H9 (cell line): ENCODE measurements around the gene ABCA6. TPM values are rescaled to one million over a fixed set of nuclear protein-coding genes. Genes with fewer than 3 reads are reported as not detected.

ENCODE experiments used
- DNase-seq: peaks from one replicate; pipeline ENCODE4 v3.0.0-alpha.2; 2017
- H2AFZ ChIP-seq: one replicate; pipeline ENCODE4 v1.6.1; 2013; ENCODE audit warnings: mild to moderate bottlenecking, low read length, control low read depth, moderate library complexity
- H2AK5ac ChIP-seq: 2 replicates; pipeline ENCODE4 v1.6.1; 2013; ENCODE audit warnings: low read length, control low read depth, mixed read lengths; ENCODE audit not compliant: insufficient read length
- H2BK120ac ChIP-seq: one replicate; pipeline ENCODE4 v1.6.1; 2013; ENCODE audit warnings: low read depth, mild to moderate bottlenecking, low read length, control low read depth, inconsistent platforms; ENCODE audit not compliant: poor library complexity, severe bottlenecking
- H2BK12ac ChIP-seq: 2 replicates; pipeline ENCODE4 v1.6.1; 2013; ENCODE audit warnings: low read length, control low read depth, mixed read lengths, low read depth; ENCODE audit not compliant: insufficient read length
- H2BK15ac ChIP-seq: 2 replicates; pipeline ENCODE4 v1.6.1; 2013; ENCODE audit warnings: low read depth, low read length, control low read depth
- H2BK20ac ChIP-seq: one replicate; pipeline ENCODE4 v1.6.1; 2013; ENCODE audit warnings: low read depth, mild to moderate bottlenecking, low read length, control low read depth, inconsistent platforms; ENCODE audit not compliant: poor library complexity, severe bottlenecking
- H2BK5ac ChIP-seq: 2 replicates; pipeline ENCODE4 v1.6.1; 2013; ENCODE audit warnings: low read length, control low read depth, mixed read lengths; ENCODE audit not compliant: insufficient read length
- H3K14ac ChIP-seq: 2 replicates; pipeline ENCODE4 v1.6.1; 2013; ENCODE audit warnings: low read length, control low read depth; ENCODE audit not compliant: insufficient read depth
- H3K18ac ChIP-seq: 2 replicates; pipeline ENCODE4 v1.6.1; 2013; ENCODE audit warnings: low read depth, mild to moderate bottlenecking, mixed read lengths, low read length, control low read depth; ENCODE audit not compliant: insufficient read length
- H3K23ac ChIP-seq: 2 replicates; pipeline ENCODE4 v1.6.1; 2013; ENCODE audit warnings: low read length, control low read depth, mixed read lengths, low read depth; ENCODE audit not compliant: insufficient read length
- H3K23me2 ChIP-seq: 2 replicates; pipeline ENCODE4 v1.6.1; 2013; ENCODE audit warnings: low read depth, mild to moderate bottlenecking, mixed read lengths, low read length, control low read depth; ENCODE audit not compliant: insufficient read length, poor library complexity, severe bottlenecking
- H3K27ac ChIP-seq: 2 replicates; pipeline ENCODE4 v1.5.1; 2013; ENCODE audit warnings: low read length, control low read depth, mixed read lengths, low read depth; ENCODE audit not compliant: insufficient read length
- H3K27me3 ChIP-seq: 2 replicates; pipeline ENCODE4 v1.6.1; 2013; ENCODE audit warnings: low read length, control low read depth, inconsistent platforms; ENCODE audit not compliant: insufficient read depth
- H3K4ac ChIP-seq: 2 replicates; pipeline ENCODE4 v1.6.1; 2013; ENCODE audit warnings: low read depth, mild to moderate bottlenecking, control low read depth, inconsistent platforms, low read length, moderate library complexity
- H3K4me1 ChIP-seq: 2 replicates; pipeline ENCODE4 v1.6.1; 2013; ENCODE audit warnings: low read length, control low read depth, inconsistent platforms; ENCODE audit not compliant: insufficient read depth
- H3K4me2 ChIP-seq: 2 replicates; pipeline ENCODE4 v1.6.1; 2013; ENCODE audit warnings: low read length, control low read depth, mixed read lengths; ENCODE audit not compliant: insufficient read length, insufficient read depth
- H3K56ac ChIP-seq: 2 replicates; pipeline ENCODE4 v1.6.1; 2013; ENCODE audit warnings: low read depth, mild to moderate bottlenecking, mixed read lengths, low read length, control low read depth; ENCODE audit not compliant: insufficient read length
- H3K79me1 ChIP-seq: 2 replicates; pipeline ENCODE4 v1.6.1; 2013; ENCODE audit warnings: low read depth, mild to moderate bottlenecking, moderate library complexity, low read length, control low read depth, inconsistent platforms; ENCODE audit not compliant: insufficient read depth, poor library complexity, severe bottlenecking
- H3K79me2 ChIP-seq: 2 replicates; pipeline ENCODE4 v1.6.1; 2013; ENCODE audit warnings: low read length, control low read depth, inconsistent platforms; ENCODE audit not compliant: insufficient read depth
- H3K9ac ChIP-seq: 2 replicates; pipeline ENCODE4 v1.6.1; 2013; ENCODE audit warnings: low read length, control low read depth, mixed read lengths; ENCODE audit not compliant: insufficient read length; ENCODE audit errors: extremely low read depth
- H3K9me3 ChIP-seq: one replicate; pipeline ENCODE4 v1.6.1; 2013; ENCODE audit warnings: low read depth, low read length, inconsistent platforms; ENCODE audit not compliant: control insufficient read depth
- H3T11ph ChIP-seq: one replicate; pipeline ENCODE4 v1.6.1; 2013; ENCODE audit warnings: mild to moderate bottlenecking, low read length, control low read depth, inconsistent platforms
- H4K20me1 ChIP-seq: one replicate; pipeline ENCODE4 v1.6.1; 2013; ENCODE audit not compliant: control insufficient read depth, insufficient read length, insufficient read depth
- H4K5ac ChIP-seq: 2 replicates; pipeline ENCODE4 v1.6.1; 2013; ENCODE audit warnings: low read depth, mild to moderate bottlenecking, mixed read lengths, low read length, control low read depth; ENCODE audit not compliant: insufficient read length
- H4K8ac ChIP-seq: replicated peaks from 2 replicates; pipeline ENCODE4 v1.6.1; 2013; ENCODE audit warnings: low read length, control low read depth, mixed read lengths, low read depth; ENCODE audit not compliant: insufficient read length
- H4K91ac ChIP-seq: 2 replicates; pipeline ENCODE4 v1.6.1; 2013; ENCODE audit warnings: low read depth, mild to moderate bottlenecking, moderate library complexity, mixed read lengths, low read length, control low read depth; ENCODE audit not compliant: insufficient read length
- H3K27ac Mint-ChIP-seq, 3 experiments: 2 replicates in 2 of 3; 3 replicates in 1 of 3; pipeline ENCODE4 v1.8.0; 2020 to 2021; ENCODE audit warnings: mixed read lengths in 3 of 3, mild to moderate bottlenecking in 1 of 3, moderate library complexity in 1 of 3
- H3K27me3 Mint-ChIP-seq: 2 replicates; pipeline ENCODE4 v1.8.0; 2021; ENCODE audit warnings: low read depth, mild to moderate bottlenecking, moderate library complexity, mixed read lengths
- H3K36me3 Mint-ChIP-seq, 3 experiments: 2 replicates in 2 of 3; 3 replicates in 1 of 3; pipeline ENCODE4 v1.8.0; 2020 to 2021; ENCODE audit warnings: low read depth in 3 of 3, mixed read lengths in 3 of 3; ENCODE audit not compliant: insufficient read depth in 1 of 3
- H3K4me1 Mint-ChIP-seq, 2 experiments: 2 replicates each; pipeline ENCODE4 v1.8.0; 2020; ENCODE audit warnings: mixed read lengths in 2 of 2
- H3K4me3 Mint-ChIP-seq, 2 experiments: 2 replicates in 1 of 2; 3 replicates in 1 of 2; pipeline ENCODE4 v1.8.0; 2020 to 2021; ENCODE audit warnings: mild to moderate bottlenecking in 2 of 2, mixed read lengths in 2 of 2, moderate library complexity in 1 of 2
- H3K9me3 Mint-ChIP-seq, 2 experiments: 2 replicates in 1 of 2; 3 replicates in 1 of 2; pipeline ENCODE4 v1.8.0; 2020; ENCODE audit warnings: mild to moderate bottlenecking in 2 of 2, mixed read lengths in 2 of 2, moderate library complexity in 1 of 2
- WGBS: extraction: QIAGEN DNeasy Blood & Tissue Kit; methylation state at CpG from one replicate; pipeline ENCODE4 v1.1.7; 2013; ENCODE audit warnings: missing lambda C conversion rate, low lambda C conversion rate, mixed read lengths; ENCODE audit not compliant: insufficient read length; ENCODE audit errors: extremely low coverage; 5-methylcytosine and 5-hydroxymethylcytosine counted together
- total RNA-seq: library from RNA; stranded (reverse); gene quantifications from 2 replicates; pipeline ENCODE4 v1.2.1, GENCODE V29; 2021
- TF ChIP-seq, protein P1 (sequence below): fragments of 200-600 bp; sonication (generic); conservative IDR thresholded peaks from 3 replicates; pipeline ENCODE4 v1.8.0; 2021; ENCODE audit warnings: antibody characterized with exemption, mild to moderate bottlenecking

Gene ABCA6
- total RNA-seq, 1 experiment from 2014 or later: not detected

DNA sequence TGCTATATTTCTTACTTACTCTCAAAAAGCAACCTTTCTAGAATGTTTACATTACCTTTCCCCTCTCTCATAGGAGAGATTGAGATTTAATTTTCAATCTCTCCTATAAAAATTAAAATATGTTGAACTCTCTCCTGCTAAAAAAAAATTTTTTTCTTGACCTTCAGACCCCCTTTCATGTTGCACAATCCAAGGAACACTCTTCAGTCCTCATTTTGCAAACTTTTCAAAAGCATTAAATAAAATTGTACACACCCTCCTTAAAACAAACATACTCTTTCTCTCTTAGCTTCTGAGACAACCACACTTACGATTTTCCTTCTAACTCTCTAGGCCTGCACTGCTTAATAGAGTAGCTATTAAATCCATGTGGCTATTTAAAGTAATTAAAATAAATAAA is 8.6 kb upstream of the ABCA6 start:
- no peak overlapping the region for H3K4me2 ChIP-seq
- no peak overlapping the region for H2AFZ ChIP-seq
- H3K23me2 ChIP-seq: no peaks in the 10 kb centered on the region
- Mint-ChIP-seq H3K4me3 (no peak overlapping the region), H3K4me1 (peaks cover 2 to 4% of the 10 kb centered on the region in 2 experiments; a peak in 1 of 4 replicates), H3K27ac (no peak overlapping the region), H3K9me3 (no peaks in the 10 kb centered on the region), H3K36me3 (no peaks in the 10 kb centered on the region), H3K27me3 (no peaks in the 10 kb centered on the region)
- no peak overlapping the region for H2BK12ac ChIP-seq
- H3K4ac ChIP-seq: no peak overlapping the region
- no CpG with 5 or more reads among the region's 1 CpG for WGBS
- H3K27ac ChIP-seq: no peak overlapping the region
- no peak overlapping the region for H2BK5ac ChIP-seq
- H3K14ac ChIP-seq: no peak overlapping the region
- H3K23ac ChIP-seq: no peak overlapping the region
- TF ChIP-seq, protein P1, sequence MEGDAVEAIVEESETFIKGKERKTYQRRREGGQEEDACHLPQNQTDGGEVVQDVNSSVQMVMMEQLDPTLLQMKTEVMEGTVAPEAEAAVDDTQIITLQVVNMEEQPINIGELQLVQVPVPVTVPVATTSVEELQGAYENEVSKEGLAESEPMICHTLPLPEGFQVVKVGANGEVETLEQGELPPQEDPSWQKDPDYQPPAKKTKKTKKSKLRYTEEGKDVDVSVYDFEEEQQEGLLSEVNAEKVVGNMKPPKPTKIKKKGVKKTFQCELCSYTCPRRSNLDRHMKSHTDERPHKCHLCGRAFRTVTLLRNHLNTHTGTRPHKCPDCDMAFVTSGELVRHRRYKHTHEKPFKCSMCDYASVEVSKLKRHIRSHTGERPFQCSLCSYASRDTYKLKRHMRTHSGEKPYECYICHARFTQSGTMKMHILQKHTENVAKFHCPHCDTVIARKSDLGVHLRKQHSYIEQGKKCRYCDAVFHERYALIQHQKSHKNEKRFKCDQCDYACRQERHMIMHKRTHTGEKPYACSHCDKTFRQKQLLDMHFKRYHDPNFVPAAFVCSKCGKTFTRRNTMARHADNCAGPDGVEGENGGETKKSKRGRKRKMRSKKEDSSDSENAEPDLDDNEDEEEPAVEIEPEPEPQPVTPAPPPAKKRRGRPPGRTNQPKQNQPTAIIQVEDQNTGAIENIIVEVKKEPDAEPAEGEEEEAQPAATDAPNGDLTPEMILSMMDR: no peak
- no peak overlapping the region for H3K9ac ChIP-seq
- H4K20me1 ChIP-seq: no peaks in the 10 kb centered on the region
- no peak overlapping the region for H3K56ac ChIP-seq
- no peaks in the 10 kb centered on the region for H3K79me1 ChIP-seq
- no peak overlapping the region for H2BK120ac ChIP-seq
- no peak overlapping the region for H2AK5ac ChIP-seq
- H4K8ac ChIP-seq: no peak overlapping the region
- no peak overlapping the region for H4K91ac ChIP-seq
- no peaks in the 10 kb centered on the region for H3K9me3 ChIP-seq
- H2BK15ac ChIP-seq: no peak overlapping the region
- no peak overlapping the region for H2BK20ac ChIP-seq
- H3K27me3 ChIP-seq: no peaks in the 10 kb centered on the region
- DNase-seq: no peak
- H4K5ac ChIP-seq: no peak overlapping the region
- H3K79me2 ChIP-seq: no peaks in the 10 kb centered on the region
- H3T11ph ChIP-seq: no peak overlapping the region
- no peak overlapping the region for H3K18ac ChIP-seq
- H3K4me1 ChIP-seq: no peaks in the 10 kb centered on the region
